GM12878 (cell line): ENCODE data around the gene THADA. TPM values are rescaled to one million over a fixed set of nuclear protein-coding genes. Genes with fewer than 3 reads are reported as not detected.

ENCODE experiments used
- ATAC-seq: fragments of 200-7000 bp; cut with Tn5 transposase; 3 replicates; pipeline ENCODE4 v1.9.1; 2020; ENCODE audit warnings: mild to moderate bottlenecking, moderate library complexity
- BruUV-seq: library from RNA; stranded (reverse); fragments of 400-500 nt; replicated peaks from 2 replicates; lab custom pipeline; 2021; lab: Mats Ljungman, UMichigan
- CTCF ChIA-PET: fragments of 300-600 bp; sonication (Branson Sonifier 250); formaldehyde crosslinking; extraction: SDS; loops from one replicate; lab custom pipeline; 2021; ENCODE audit warnings: inconsistent platforms; lab: Yijun Ruan, JAX
- POLR2A ChIA-PET: fragments of 350-600 bp; formaldehyde crosslinking; extraction: SDS; loops from one replicate; lab custom pipeline; 2021; ENCODE audit warnings: inconsistent platforms; lab: Charles Lee
- RAD21 ChIA-PET: fragments of 300-600 bp; sonication (Branson Sonifier 250); formaldehyde crosslinking; loops from one replicate; lab custom pipeline; 2023; ENCODE audit warnings: antibody characterized with exemption; ENCODE audit not compliant: unreplicated experiment; lab: Charles Lee
- SMC1A ChIA-PET: fragments of 300-600 bp; sonication (Branson Sonifier 250); formaldehyde crosslinking; loops from one replicate; lab custom pipeline; 2023; ENCODE audit not compliant: unreplicated experiment, uncharacterized antibody; lab: Charles Lee
- DNase-seq: peaks from one replicate; pipeline ENCODE4 v3.0.0-alpha.2; 2011; ENCODE audit warnings: low read depth, low spot score
- FAIRE-seq: peaks from 3 replicates; lab custom pipeline; 2011; peaks lifted over from hg19 to GRCh38; lab: Jason Lieb, UNC
- H2AFZ ChIP-seq: 2 replicates; pipeline ENCODE4 v1.6.0; 2011; ENCODE audit warnings: low read depth, low read length, control low read depth; ENCODE audit not compliant: control insufficient read depth
- H3K27ac ChIP-seq: 2 replicates; pipeline ENCODE4 v1.5.1; 2011; ENCODE audit warnings: control low read depth; ENCODE audit not compliant: control insufficient read depth, insufficient read depth
- H3K27me3 ChIP-seq, 2 experiments: replicated peaks in 1 of 2; 2 replicates each; pipeline versions ENCODE4 v1.6.0 to v1.6.1; 2011; ENCODE audit warnings: low read length in 1 of 2; ENCODE audit not compliant: control insufficient read depth in 2 of 2, insufficient read depth in 2 of 2
- H3K36me3 ChIP-seq, 2 experiments: 2 replicates each; pipeline ENCODE4 v1.5.1; 2011; ENCODE audit warnings: low read length in 1 of 2; ENCODE audit not compliant: control insufficient read depth in 2 of 2, insufficient read depth in 2 of 2
- H3K4me1 ChIP-seq: 2 replicates; pipeline ENCODE4 v1.6.1; 2011; ENCODE audit warnings: mild to moderate bottlenecking, low read length, moderate library complexity, mixed read lengths; ENCODE audit not compliant: control insufficient read depth, insufficient read depth
- H3K4me2 ChIP-seq: 2 replicates; pipeline ENCODE4 v1.6.0; 2011; ENCODE audit warnings: control low read depth; ENCODE audit not compliant: control insufficient read depth, insufficient read depth
- H3K4me3 ChIP-seq: fragments of 200-600 bp; sonication (generic); 2 replicates; pipeline ENCODE4 v1.5.1; 2016
- H3K79me2 ChIP-seq: 2 replicates; pipeline ENCODE4 v1.6.0; 2011; ENCODE audit warnings: low read length; ENCODE audit not compliant: control insufficient read depth, insufficient read depth
- H3K9ac ChIP-seq: 2 replicates; pipeline ENCODE4 v1.8.0; 2011; ENCODE audit warnings: low read length, control low read depth, mixed read lengths; ENCODE audit not compliant: control insufficient read depth, insufficient read depth
- H3K9me3 ChIP-seq: replicated peaks from 3 replicates; pipeline ENCODE4 v1.5.1; 2011; ENCODE audit warnings: mild to moderate bottlenecking, low read length; ENCODE audit not compliant: control insufficient read depth, insufficient read depth
- H4K20me1 ChIP-seq: 2 replicates; pipeline ENCODE4 v1.6.0; 2011; ENCODE audit not compliant: control insufficient read depth, insufficient read depth
- ASH2L ChIP-seq: fragments of 300-600, 200-600 bp; sonication (generic); IDR thresholded peaks from 2 replicates; pipeline ENCODE4 v1.6.1; 2017; ENCODE audit warnings: low read depth, mild to moderate bottlenecking, borderline replicate concordance
- ATF7 ChIP-seq: fragments of 450-650 bp; IDR thresholded peaks from 2 replicates; pipeline ENCODE4 v1.6.1; 2016; ENCODE audit warnings: low read depth, mild to moderate bottlenecking
- BMI1 ChIP-seq: fragments of 450-650 bp; IDR thresholded peaks from 2 replicates; pipeline ENCODE4 v1.6.1; 2016; ENCODE audit warnings: mild to moderate bottlenecking, moderate library complexity, borderline replicate concordance
- BRCA1 ChIP-seq: IDR thresholded peaks from 2 replicates; pipeline ENCODE4 v1.6.1; 2011; ENCODE audit warnings: low read depth, low read length, improper control_type of control experiment
- CHD4 ChIP-seq: fragments of 200-600 bp; sonication (generic); IDR thresholded peaks from 2 replicates; pipeline ENCODE4 v1.6.1; 2016; ENCODE audit warnings: mild to moderate bottlenecking
- MEF2B ChIP-seq: fragments of 450-650 bp; IDR thresholded peaks from 2 replicates; pipeline ENCODE4 v1.6.1; 2018; ENCODE audit warnings: mild to moderate bottlenecking, moderate library complexity; ENCODE audit not compliant: partially characterized antibody, poor library complexity, severe bottlenecking
- MYC ChIP-seq: IDR thresholded peaks from 2 replicates; pipeline ENCODE4 v1.6.1; 2011; ENCODE audit warnings: mild to moderate bottlenecking, low read length, moderate library complexity, inconsistent platforms; ENCODE audit not compliant: insufficient read depth, insufficient replicate concordance, insufficient read length, severe bottlenecking
- NFIC ChIP-seq: IDR thresholded peaks from 2 replicates; pipeline ENCODE4 v1.6.1; 2012; ENCODE audit warnings: low read depth, mild to moderate bottlenecking, inconsistent platforms, low read length, moderate library complexity
- RAD51 ChIP-seq: fragments of 450-650 bp; IDR thresholded peaks from 2 replicates; pipeline ENCODE4 v1.6.1; 2016; ENCODE audit warnings: moderate library complexity, mild to moderate bottlenecking, inconsistent platforms
- SMAD1 ChIP-seq: fragments of 450-650 bp; IDR thresholded peaks from 2 replicates; pipeline ENCODE4 v1.6.1; 2018; ENCODE audit warnings: mild to moderate bottlenecking, low read depth; ENCODE audit not compliant: partially characterized antibody
- SPI1 ChIP-seq: IDR thresholded peaks from 2 replicates; pipeline ENCODE4 v1.6.1; 2011; ENCODE audit warnings: low read depth, mild to moderate bottlenecking, low read length, moderate library complexity, borderline replicate concordance; ENCODE audit not compliant: insufficient read depth
- WGBS: methylation state at CpG from one replicate; pipeline ENCODE4 v1.1.6; 2016; ENCODE audit warnings: low lambda C conversion rate; ENCODE audit not compliant: insufficient replicate concordance, insufficient coverage; ENCODE audit errors: missing lambda C conversion rate; 5-methylcytosine and 5-hydroxymethylcytosine counted together
- in situ Hi-C: fragments of 300-500 bp; cut with MboI; formaldehyde crosslinking; loops from 9 replicates; pipeline ENCODE4 v1.14.3; 2018; ENCODE audit warnings: mixed read lengths
- intact Hi-C: fragments of 100-400 bp; cut with micrococcal nuclease; formaldehyde crosslinking; loops from one replicate; pipeline ENCODE4 v1.14.2; 2022; ENCODE audit not compliant: unreplicated experiment
- polyA plus RNA-seq, 11 experiments: library from polyadenylated mRNA; depleted of rRNA in 4 of 11; unstranded in 6 of 11; stranded (reverse) in 5 of 11; fragments of >200 nt; fragmentation: Nextera tagmentation in 4 of 11; fragmentation: Illumina TruSeq in 1 of 11; extraction: Ambion mirVana in 4 of 11; extraction: Trizol in 1 of 11; gene quantifications; 1 replicate in 1 of 11; 2 replicates in 10 of 11; pipeline versions ENCODE4 v1.2.1 to v1.2.3, GENCODE V29; 2011 to 2016; ENCODE audit warnings: inconsistent platforms in 2 of 11, missing spikeins in 2 of 11, low read depth in 1 of 11
- total RNA-seq, 4 experiments: library from RNA; depleted of rRNA in 3 of 4; stranded (reverse); fragments of >200 nt in 3 of 4; fragmentation: Illumina TruSeq in 1 of 4; extraction: Trizol in 1 of 4; gene quantifications; 2 replicates each; pipeline versions ENCODE4 v1.2.1 to v1.2.3, GENCODE V29; 2013 to 2021

THADA gene
- total and polyA plus RNA-seq, 10 of the 15 experiments (the other 5 are each of a cell fraction or from before 2014, with no cell fraction given) = 14.6 to 33.2 (median 23.2) TPM

- no peak for ATAC-seq
- TF ChIP-seq CHD4 = no peak
- TF ChIP-seq, all 136 proteins: peak for 0
These were observed 282.2 kb downstream of the THADA start for GRCh38 chr2:43313642-43314017.

GRCh38 chr2:43312755-43313641 lies 282.8 kb downstream of the THADA start:
- intact Hi-C loops (no loop called here), in situ Hi-C loops (no loop called here)
- WGBS = 96% methylated on average over 7 of the region's 7 CpGs
- Histone ChIP-seq H3K4me3 (no peak overlapping the region), H3K4me1 (peaks cover 9% of the 10 kb centered on the region; the same call in 1 of the 2 replicates), H2AFZ (no peak overlapping the region), H4K20me1 (no peaks in the 10 kb centered on the region), H3K79me2 (no peaks in the 10 kb centered on the region), H3K27me3 (no peaks in the 10 kb centered on the region), H3K36me3 (no peaks in the 10 kb centered on the region; a peak in 1 of 4 replicates), H3K9ac (no peak overlapping the region), H3K4me2 (no peak overlapping the region), H3K27ac (no peak overlapping the region), H3K9me3 (no peaks in the 10 kb centered on the region; the same call in 2 of the 3 replicates)
- ChIA-PET CTCF (interaction anchor here (0.6 to 1.2 kb wide), 4 partner anchors 11 to 166 kb away, joined by 3 to 4 read pairs (median 3); no protein-coding TSS in a partner anchor), SMC1A (interaction anchor here (0.6 to 1.5 kb wide), 9 partner anchors 8 to 167 kb away, joined by 3 to 5 read pairs (median 3); no protein-coding TSS in a partner anchor), RAD21 (interaction anchor here (0.6 to 1.2 kb wide), 2 partner anchors 111 to 172 kb away, joined by 3 to 5 read pairs; no protein-coding TSS in a partner anchor), POLR2A (interaction anchor here (0.6 to 2.0 kb wide), 9 partner anchors 20 to 171 kb away, joined by 3 to 7 read pairs (median 4); no protein-coding TSS in a partner anchor)
- FAIRE-seq (no peak), ATAC-seq (no peak), DNase-seq (no peak)
- no TSS peak for BruUV-seq
- no peak for TF ChIP-seq NFIC
- TF ChIP-seq ATF7 = no peak
- TF ChIP-seq MYC = no peak
- no peak for TF ChIP-seq BMI1
- no peak for TF ChIP-seq BRCA1
- no peak for TF ChIP-seq ASH2L
- no peak for TF ChIP-seq SMAD1
- no peak for TF ChIP-seq SPI1
- TF ChIP-seq RAD51 = no peak
- no peak for TF ChIP-seq MEF2B

More at GRCh38 chr2:43313642-43314017, 282.2 kb downstream of the THADA start:
- BruUV-seq = no TSS peak
- Histone ChIP-seq H3K9ac (no peak overlapping the region), H3K4me1 (peaks cover 9% of the 10 kb centered on the region; the same call in 1 of the 2 replicates), H3K9me3 (no peaks in the 10 kb centered on the region; the same call in 2 of the 3 replicates), H3K4me2 (no peak overlapping the region), H3K4me3 (no peak overlapping the region), H3K79me2 (no peaks in the 10 kb centered on the region), H3K27ac (no peak overlapping the region), H3K27me3 (no peaks in the 10 kb centered on the region), H3K36me3 (no peaks in the 10 kb centered on the region; a peak in 1 of 4 replicates), H4K20me1 (no peaks in the 10 kb centered on the region), H2AFZ (no peak overlapping the region)
- DNase-seq (no peak), FAIRE-seq (no peak)
- intact Hi-C loops = no loop called here
- WGBS = 98% methylated on average over 6 of the region's 6 CpGs
- ChIA-PET POLR2A (interaction anchor here (0.6 to 2.0 kb wide), 2 partner anchors 20 to 72 kb away, joined by 3 to 6 read pairs; no protein-coding TSS in a partner anchor), RAD21 (interaction anchor here (0.9 kb wide), 1 partner anchor 171 kb away, joined by 3 read pairs; no protein-coding TSS in a partner anchor), CTCF (interaction anchor here (1.1 to 1.5 kb wide), 2 partner anchors 11 to 12 kb away, joined by 3 to 4 read pairs; no protein-coding TSS in a partner anchor), SMC1A (interaction anchor here (1.0 to 1.2 kb wide), 2 partner anchors 38 to 57 kb away, joined by 3 to 4 read pairs; no protein-coding TSS in a partner anchor)
- in situ Hi-C loops = no loop called here
